Measurements from ENCODE around the gene IFI16. TPM values are rescaled to one million over a fixed set of nuclear protein-coding genes. Genes with fewer than 3 reads are reported as not detected.

The IFI16 gene
- polyA plus RNA-seq, 2 donors = 88.4 to 93.8 TPM

GRCh38 chr1:158984386-158984785 is 25.3 kb upstream of the IFI16 start:
- Histone ChIP-seq H3K27ac (ENCODE audit: low read depth in 2 of 2, low read length in 1 of 2) (no peak overlapping the region), H3K4me3 (ENCODE audit: low read depth in 1 of 2, low read length in 2 of 2) (no peak overlapping the region), H3K36me3 (ENCODE audit: control insufficient read depth in 2 of 2, insufficient read depth in 2 of 2, low read length in 1 of 2) (no peaks in the 10 kb centered on the region), H3K4me1 (ENCODE audit: control insufficient read depth in 2 of 2, insufficient read depth in 2 of 2, low read length in 1 of 2) (no peaks in the 10 kb centered on the region), H3K27me3 (ENCODE audit: control insufficient read depth in 1 of 2, insufficient read depth in 2 of 2, low read length in 2 of 2) (no peaks in the 10 kb centered on the region), H3K9me3 (ENCODE audit: control insufficient read depth in 2 of 2, insufficient read depth in 1 of 2, low read depth in 1 of 2, low read length in 1 of 2) (no peaks in the 10 kb centered on the region)

DNA sequence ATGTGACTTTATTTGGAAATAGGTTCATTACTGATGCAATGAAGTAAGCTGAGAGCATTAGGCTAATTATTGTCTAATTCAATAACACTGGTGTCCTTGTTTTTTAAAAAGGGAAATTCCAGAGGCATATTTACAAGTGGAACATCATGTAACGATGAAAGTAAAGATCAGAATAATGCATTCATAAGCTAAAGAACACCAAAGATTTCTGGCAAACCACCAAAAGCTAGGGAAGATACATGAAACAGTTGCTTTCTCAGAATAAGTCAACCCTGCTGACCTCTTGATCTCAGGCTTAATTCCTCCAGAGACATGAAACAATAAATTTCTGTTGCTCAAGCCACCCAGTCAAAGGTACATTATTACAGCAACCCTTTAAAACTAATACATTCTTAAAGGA is 20.3 kb upstream of the IFI16 start:
- no peak overlapping the region for H3K27ac ChIP-seq (ENCODE audit: low read depth in 2 of 2, low read length in 1 of 2)
- H3K4me1 ChIP-seq (ENCODE audit: control insufficient read depth in 2 of 2, insufficient read depth in 2 of 2, low read length in 1 of 2) = no peaks in the 10 kb centered on the region
- H3K27me3 ChIP-seq (ENCODE audit: control insufficient read depth in 1 of 2, insufficient read depth in 2 of 2, low read length in 2 of 2) = no peaks in the 10 kb centered on the region
- WGBS, 2 donors = 38 to 55% methylated on average over 1 of the region's 1 CpG
- no peak overlapping the region for H3K4me3 ChIP-seq (ENCODE audit: low read depth in 1 of 2, low read length in 2 of 2)
- no peaks in the 10 kb centered on the region for H3K9me3 ChIP-seq (ENCODE audit: control insufficient read depth in 2 of 2, insufficient read depth in 1 of 2, low read depth in 1 of 2, low read length in 1 of 2)
- no peaks in the 10 kb centered on the region for H3K36me3 ChIP-seq (ENCODE audit: control insufficient read depth in 2 of 2, insufficient read depth in 2 of 2, low read length in 1 of 2)

GRCh38 chr1:158992787-158993312 is 16.9 kb upstream of the IFI16 start:
- Histone ChIP-seq H3K4me1 (ENCODE audit: control insufficient read depth in 2 of 2, insufficient read depth in 2 of 2, low read length in 1 of 2) (no peaks in the 10 kb centered on the region), H3K27ac (ENCODE audit: low read depth in 2 of 2, low read length in 1 of 2) (no peak overlapping the region), H3K4me3 (ENCODE audit: low read depth in 1 of 2, low read length in 2 of 2) (no peak overlapping the region), H3K9me3 (ENCODE audit: control insufficient read depth in 2 of 2, insufficient read depth in 1 of 2, low read depth in 1 of 2, low read length in 1 of 2) (no peaks in the 10 kb centered on the region), H3K27me3 (ENCODE audit: control insufficient read depth in 1 of 2, insufficient read depth in 2 of 2, low read length in 2 of 2) (no peaks in the 10 kb centered on the region), H3K36me3 (ENCODE audit: control insufficient read depth in 2 of 2, insufficient read depth in 2 of 2, low read length in 1 of 2) (no peaks in the 10 kb centered on the region)
- WGBS, 2 donors = 91 to 94% methylated on average over 4 of the region's 4 CpGs

- no peaks in the 10 kb centered on the region for H3K27me3 ChIP-seq (ENCODE audit: control insufficient read depth in 1 of 2, insufficient read depth in 2 of 2, low read length in 2 of 2)
- H3K36me3 ChIP-seq (ENCODE audit: control insufficient read depth in 2 of 2, insufficient read depth in 2 of 2, low read length in 1 of 2) = no peaks in the 10 kb centered on the region
- H3K4me1 ChIP-seq (ENCODE audit: control insufficient read depth in 2 of 2, insufficient read depth in 2 of 2, low read length in 1 of 2) = no peaks in the 10 kb centered on the region
- H3K4me3 ChIP-seq (ENCODE audit: low read depth in 1 of 2, low read length in 2 of 2) = no peak overlapping the region
- no peaks in the 10 kb centered on the region for H3K9me3 ChIP-seq (ENCODE audit: control insufficient read depth in 2 of 2, insufficient read depth in 1 of 2, low read depth in 1 of 2, low read length in 1 of 2)
- 68 to 72% methylated on average over 5 of the region's 5 CpGs for WGBS, 2 donors
- H3K27ac ChIP-seq (ENCODE audit: low read depth in 2 of 2, low read length in 1 of 2) = no peak overlapping the region
These were observed 12.7 kb upstream of the IFI16 start for GRCh38 chr1:158996998-158997397.

GRCh38 chr1:158998037-158998780 is 11.5 kb upstream of the IFI16 start:
- H3K27ac ChIP-seq (ENCODE audit: low read depth in 2 of 2, low read length in 1 of 2) = no peak overlapping the region
- H3K4me1 ChIP-seq (ENCODE audit: control insufficient read depth in 2 of 2, insufficient read depth in 2 of 2, low read length in 1 of 2) = no peaks in the 10 kb centered on the region
- no peaks in the 10 kb centered on the region for H3K9me3 ChIP-seq (ENCODE audit: control insufficient read depth in 2 of 2, insufficient read depth in 1 of 2, low read depth in 1 of 2, low read length in 1 of 2)
- 40 to 48% methylated on average over 6 of the region's 6 CpGs for WGBS, 2 donors
- no peaks in the 10 kb centered on the region for H3K27me3 ChIP-seq (ENCODE audit: control insufficient read depth in 1 of 2, insufficient read depth in 2 of 2, low read length in 2 of 2)
- peak overlapping the region in 1 of 2 donors; percentile 59 for H3K4me3 ChIP-seq (ENCODE audit: low read depth in 1 of 2, low read length in 2 of 2)
- no peaks in the 10 kb centered on the region for H3K36me3 ChIP-seq (ENCODE audit: control insufficient read depth in 2 of 2, insufficient read depth in 2 of 2, low read length in 1 of 2)

DNA sequence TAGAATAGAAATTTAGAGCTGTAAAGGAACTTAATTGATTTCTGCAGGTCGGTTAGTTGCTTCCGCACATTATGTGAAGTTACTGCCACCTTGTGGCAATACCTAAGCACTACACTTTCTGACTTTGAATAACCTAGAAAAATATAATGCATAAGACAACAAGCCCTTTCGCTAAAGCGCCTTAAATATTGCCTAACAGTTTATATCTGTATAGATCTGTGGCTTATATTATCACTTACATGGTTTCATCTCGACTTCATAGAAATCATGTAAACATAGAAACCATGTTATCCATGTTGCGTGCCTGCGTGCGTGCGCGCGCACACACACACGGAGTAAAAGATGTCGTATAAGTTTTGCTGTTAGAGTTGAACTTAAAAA is 10.9 kb upstream of the IFI16 start:
- H3K4me1 ChIP-seq (ENCODE audit: control insufficient read depth in 2 of 2, insufficient read depth in 2 of 2, low read length in 1 of 2) = no peaks in the 10 kb centered on the region
- H3K4me3 ChIP-seq (ENCODE audit: low read depth in 1 of 2, low read length in 2 of 2) = peak overlapping the region in 1 of 2 donors; percentile 59
- WGBS, 2 donors = 12 to 16% methylated on average over 13 of the region's 13 CpGs
- no peaks in the 10 kb centered on the region for H3K27me3 ChIP-seq (ENCODE audit: control insufficient read depth in 1 of 2, insufficient read depth in 2 of 2, low read length in 2 of 2)
- H3K36me3 ChIP-seq (ENCODE audit: control insufficient read depth in 2 of 2, insufficient read depth in 2 of 2, low read length in 1 of 2) = no peaks in the 10 kb centered on the region
- H3K9me3 ChIP-seq (ENCODE audit: control insufficient read depth in 2 of 2, insufficient read depth in 1 of 2, low read depth in 1 of 2, low read length in 1 of 2) = no peaks in the 10 kb centered on the region
- H3K27ac ChIP-seq (ENCODE audit: low read depth in 2 of 2, low read length in 1 of 2) = peak overlapping the region in 1 of 2 donors; percentile 49

DNA sequence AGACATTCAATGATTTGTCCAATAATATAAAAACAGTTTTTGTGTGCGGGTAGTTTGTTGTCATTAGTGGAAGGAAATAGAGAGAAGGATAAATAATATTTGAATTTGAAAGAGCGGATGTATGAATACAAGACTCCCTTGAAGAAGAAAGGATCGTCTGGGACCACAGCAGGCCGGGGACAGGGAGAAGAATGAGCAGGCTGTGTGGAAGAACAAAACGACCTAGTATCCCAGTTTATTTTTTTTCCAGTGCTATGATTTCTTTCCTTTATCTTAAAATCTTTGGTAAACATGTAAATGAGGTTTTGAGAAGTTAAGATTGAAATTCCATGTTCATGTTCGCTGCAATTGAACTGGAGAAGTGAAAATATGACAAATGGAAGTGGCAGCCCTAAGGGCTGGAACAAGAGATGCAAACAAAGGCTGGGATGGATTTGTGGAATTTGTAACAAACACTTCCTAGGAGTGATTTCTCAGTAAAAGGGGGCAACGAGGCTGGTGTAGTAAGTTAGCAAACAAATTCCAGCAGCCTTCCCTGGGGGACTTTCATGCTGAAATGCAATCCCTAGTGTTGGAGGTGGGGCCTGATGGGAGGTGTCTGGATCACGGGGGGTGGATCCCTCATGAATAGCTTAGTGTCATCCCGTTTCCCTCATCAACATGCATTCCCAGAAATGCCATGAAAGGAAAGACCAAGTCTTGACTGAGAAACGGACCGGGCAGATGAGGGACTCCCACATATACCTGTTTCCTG is 10.2 kb upstream of the IFI16 start:
- Histone ChIP-seq H3K4me3 (ENCODE audit: low read depth in 1 of 2, low read length in 2 of 2) (peak overlapping the region; percentile 38 to 59), H3K27me3 (ENCODE audit: control insufficient read depth in 1 of 2, insufficient read depth in 2 of 2, low read length in 2 of 2) (no peaks in the 10 kb centered on the region), H3K9me3 (ENCODE audit: control insufficient read depth in 2 of 2, insufficient read depth in 1 of 2, low read depth in 1 of 2, low read length in 1 of 2) (no peaks in the 10 kb centered on the region), H3K27ac (ENCODE audit: low read depth in 2 of 2, low read length in 1 of 2) (peak overlapping the region; percentile 81 to 86), H3K36me3 (ENCODE audit: control insufficient read depth in 2 of 2, insufficient read depth in 2 of 2, low read length in 1 of 2) (no peaks in the 10 kb centered on the region), H3K4me1 (ENCODE audit: control insufficient read depth in 2 of 2, insufficient read depth in 2 of 2, low read length in 1 of 2) (no peaks in the 10 kb centered on the region)
- WGBS, 2 donors = 16 to 23% methylated on average over 11 of the region's 11 CpGs

DNA sequence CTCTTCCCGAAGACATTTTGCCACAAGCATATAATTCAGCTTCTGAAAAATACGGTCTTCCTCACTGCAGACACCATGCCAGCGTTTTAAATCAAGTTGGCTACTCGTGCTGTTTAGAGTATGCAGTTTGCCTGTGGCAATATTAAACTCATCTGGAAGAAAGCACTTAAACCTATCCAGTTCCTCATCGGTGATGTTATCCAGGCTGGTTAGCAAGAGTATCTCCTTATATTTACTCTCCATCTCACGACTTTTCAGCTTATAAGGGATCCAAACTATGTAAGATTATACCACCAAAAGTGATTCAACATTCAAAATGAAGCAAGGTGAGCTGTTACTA is 9.7 kb upstream of the IFI16 start:
- no peaks in the 10 kb centered on the region for H3K36me3 ChIP-seq (ENCODE audit: control insufficient read depth in 2 of 2, insufficient read depth in 2 of 2, low read length in 1 of 2)
- no peaks in the 10 kb centered on the region for H3K27me3 ChIP-seq (ENCODE audit: control insufficient read depth in 1 of 2, insufficient read depth in 2 of 2, low read length in 2 of 2)
- H3K9me3 ChIP-seq (ENCODE audit: control insufficient read depth in 2 of 2, insufficient read depth in 1 of 2, low read depth in 1 of 2, low read length in 1 of 2) = no peaks in the 10 kb centered on the region
- peak overlapping the region; percentile 81 to 86 for H3K27ac ChIP-seq (ENCODE audit: low read depth in 2 of 2, low read length in 1 of 2)
- 17 to 24% methylated on average over 6 of the region's 6 CpGs for WGBS, 2 donors
- no peaks in the 10 kb centered on the region for H3K4me1 ChIP-seq (ENCODE audit: control insufficient read depth in 2 of 2, insufficient read depth in 2 of 2, low read length in 1 of 2)
- H3K4me3 ChIP-seq (ENCODE audit: low read depth in 1 of 2, low read length in 2 of 2) = peak overlapping the region; percentile 38 to 59

DNA sequence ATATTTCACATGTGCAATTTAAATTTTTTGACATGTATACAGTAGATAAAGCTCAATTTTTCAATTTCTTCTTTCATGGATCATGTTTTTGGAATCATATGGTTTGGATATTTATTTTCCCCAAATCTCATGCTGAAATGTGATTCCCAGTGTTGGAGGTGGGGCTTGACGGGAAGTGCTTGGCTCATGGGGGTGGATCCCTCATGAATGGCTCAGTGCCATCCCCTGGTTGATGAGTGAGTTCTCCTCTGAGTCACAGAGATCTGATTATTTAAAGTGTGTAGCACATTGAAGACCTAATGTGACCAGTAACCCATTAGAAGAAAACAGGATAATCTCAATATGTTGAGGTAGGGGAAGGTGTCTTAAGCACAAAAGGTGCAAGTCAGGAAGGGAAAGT is 9.1 kb upstream of the IFI16 start:
- Histone ChIP-seq H3K36me3 (ENCODE audit: control insufficient read depth in 2 of 2, insufficient read depth in 2 of 2, low read length in 1 of 2) (no peaks in the 10 kb centered on the region), H3K4me1 (ENCODE audit: control insufficient read depth in 2 of 2, insufficient read depth in 2 of 2, low read length in 1 of 2) (no peaks in the 10 kb centered on the region), H3K27ac (ENCODE audit: low read depth in 2 of 2, low read length in 1 of 2) (no peak overlapping the region), H3K4me3 (ENCODE audit: low read depth in 1 of 2, low read length in 2 of 2) (peak overlapping the region in 1 of 2 donors; percentile 31), H3K27me3 (ENCODE audit: control insufficient read depth in 1 of 2, insufficient read depth in 2 of 2, low read length in 2 of 2) (no peaks in the 10 kb centered on the region), H3K9me3 (ENCODE audit: control insufficient read depth in 2 of 2, insufficient read depth in 1 of 2, low read depth in 1 of 2, low read length in 1 of 2) (no peaks in the 10 kb centered on the region)
- 20 to 30% methylated on average over 1 of the region's 1 CpG for WGBS, 2 donors

GRCh38 chr1:159005161-159005560 is 4.5 kb upstream of the IFI16 start:
- H3K27me3 ChIP-seq (ENCODE audit: control insufficient read depth in 1 of 2, insufficient read depth in 2 of 2, low read length in 2 of 2) = no peaks in the 10 kb centered on the region
- H3K36me3 ChIP-seq (ENCODE audit: control insufficient read depth in 2 of 2, insufficient read depth in 2 of 2, low read length in 1 of 2) = no peaks in the 10 kb centered on the region
- peak overlapping the region in 1 of 2 donors; percentile 1 for H3K27ac ChIP-seq (ENCODE audit: low read depth in 2 of 2, low read length in 1 of 2)
- H3K4me3 ChIP-seq (ENCODE audit: low read depth in 1 of 2, low read length in 2 of 2) = no peak overlapping the region
- no peaks in the 10 kb centered on the region for H3K9me3 ChIP-seq (ENCODE audit: control insufficient read depth in 2 of 2, insufficient read depth in 1 of 2, low read depth in 1 of 2, low read length in 1 of 2)
- no peaks in the 10 kb centered on the region for H3K4me1 ChIP-seq (ENCODE audit: control insufficient read depth in 2 of 2, insufficient read depth in 2 of 2, low read length in 1 of 2)
